Measurements from ENCODE around the gene ATP6V1G1.
A peak's percentile ranks its signal among the peaks of the same experiment; 100 is the strongest.
"Not testable (repeated sequence)": the region's sequence is repeated elsewhere in the genome, so short reads cannot be mapped to it uniquely, and the experiment has no call there.

ATP6V1G1 gene

DNA sequence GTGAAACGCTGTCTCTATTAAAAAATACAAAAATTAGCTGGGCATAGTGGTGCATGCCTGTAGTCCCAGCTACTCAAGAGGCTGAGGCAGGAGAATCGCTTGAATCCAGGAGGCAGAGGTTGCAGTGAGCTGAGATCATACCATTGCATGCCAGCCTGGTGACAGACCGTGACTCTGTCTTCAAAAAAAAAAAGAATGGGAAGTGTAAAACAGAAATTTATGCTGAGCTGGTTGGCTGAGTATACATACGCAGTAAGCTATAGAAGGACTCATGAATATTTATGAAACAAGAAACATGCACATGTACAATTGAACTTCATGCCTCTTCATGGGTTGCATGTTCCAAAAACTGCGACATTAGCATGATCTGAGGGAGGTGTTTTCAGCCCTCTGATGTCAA is 10.8 kb upstream of the ATP6V1G1 start:
- not testable (repeated sequence) for H3K9me3 ChIP-seq (ENCODE audit: control insufficient read depth in 1 of 2, low read length in 2 of 2); H3K36me3 ChIP-seq (ENCODE audit: control insufficient read depth in 1 of 2, insufficient read depth in 2 of 2, low read length in 2 of 2); H3K4me3 ChIP-seq (ENCODE audit: low read depth in 1 of 2, low read length in 2 of 2); H3K27ac ChIP-seq (ENCODE audit: low read depth, low read length); H3K27me3 ChIP-seq (ENCODE audit: control insufficient read depth in 1 of 2, insufficient read depth in 2 of 2, low read length in 2 of 2); H3K9ac ChIP-seq (ENCODE audit: low read depth in 1 of 2, low read length in 2 of 2)
- H3K4me1 ChIP-seq (ENCODE audit: control insufficient read depth in 1 of 2, insufficient read depth in 2 of 2, low read length in 2 of 2) = peaks cover 7 to 10% of the 10 kb centered on the region in 2 donors

DNA sequence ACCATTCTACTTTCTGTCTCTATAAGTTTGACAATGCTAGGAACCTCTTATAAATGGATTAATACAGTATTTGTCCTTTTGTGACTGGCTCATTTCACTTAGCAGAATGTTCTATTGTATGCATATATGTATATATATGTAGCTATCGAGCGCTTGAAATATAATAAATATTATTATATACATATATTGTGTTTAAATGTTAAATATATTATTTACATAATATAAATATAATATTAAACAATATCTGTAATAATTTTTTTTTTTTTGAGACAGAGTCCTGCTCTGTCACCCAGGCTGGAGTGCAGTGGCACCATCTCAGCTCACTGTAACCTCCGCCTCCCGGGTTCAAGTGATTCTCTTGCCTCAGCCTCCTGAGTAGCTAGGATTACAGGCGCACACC is 9.4 kb upstream of the ATP6V1G1 start:
- not testable (repeated sequence) for H3K27ac ChIP-seq (ENCODE audit: low read depth, low read length); H3K9me3 ChIP-seq (ENCODE audit: control insufficient read depth in 1 of 2, low read length in 2 of 2); H3K9ac ChIP-seq (ENCODE audit: low read depth in 1 of 2, low read length in 2 of 2); H3K36me3 ChIP-seq (ENCODE audit: control insufficient read depth in 1 of 2, insufficient read depth in 2 of 2, low read length in 2 of 2); H3K27me3 ChIP-seq (ENCODE audit: control insufficient read depth in 1 of 2, insufficient read depth in 2 of 2, low read length in 2 of 2); H3K4me3 ChIP-seq (ENCODE audit: low read depth in 1 of 2, low read length in 2 of 2)
- peaks cover 7 to 10% of the 10 kb centered on the region in 2 donors for H3K4me1 ChIP-seq (ENCODE audit: control insufficient read depth in 1 of 2, insufficient read depth in 2 of 2, low read length in 2 of 2)

DNA sequence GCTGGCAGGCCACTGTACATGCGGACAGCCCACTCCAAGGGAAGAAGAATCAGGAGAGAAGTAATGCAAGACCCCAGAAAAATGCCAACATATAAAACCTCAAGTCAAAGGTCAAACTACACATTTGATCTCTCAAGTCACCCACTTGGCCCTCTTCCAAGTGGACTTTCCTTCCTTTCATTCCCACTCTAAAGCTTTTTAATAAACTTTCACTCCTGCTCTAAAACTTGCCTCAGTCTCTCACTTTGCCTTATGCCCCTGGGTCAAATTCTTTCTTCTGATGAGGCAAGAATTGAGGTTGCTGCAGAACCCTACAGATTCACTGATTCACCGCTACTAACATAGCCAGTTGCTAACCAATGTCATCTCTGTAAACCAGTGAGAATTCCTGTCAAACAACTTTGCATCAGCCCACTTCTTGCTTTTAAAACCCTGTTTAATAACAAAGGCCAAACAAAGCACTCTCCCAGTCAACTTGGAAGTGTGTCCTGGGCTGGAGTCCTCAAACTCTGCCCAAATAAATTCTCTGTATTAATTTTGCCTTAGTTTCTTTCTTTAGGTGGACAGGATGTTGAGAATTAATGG is 6.9 kb upstream of the ATP6V1G1 start:
- H3K9me3 ChIP-seq (ENCODE audit: control insufficient read depth in 1 of 2, low read length in 2 of 2) = no peaks in the 10 kb centered on the region
- no peak overlapping the region for H3K27ac ChIP-seq (ENCODE audit: low read depth, low read length)
- no peak overlapping the region for H3K9ac ChIP-seq (ENCODE audit: low read depth in 1 of 2, low read length in 2 of 2)
- H3K27me3 ChIP-seq (ENCODE audit: control insufficient read depth in 1 of 2, insufficient read depth in 2 of 2, low read length in 2 of 2) = no peaks in the 10 kb centered on the region
- peaks cover 7 to 10% of the 10 kb centered on the region in 2 donors for H3K4me1 ChIP-seq (ENCODE audit: control insufficient read depth in 1 of 2, insufficient read depth in 2 of 2, low read length in 2 of 2)
- H3K36me3 ChIP-seq (ENCODE audit: control insufficient read depth in 1 of 2, insufficient read depth in 2 of 2, low read length in 2 of 2) = no peaks in the 10 kb centered on the region
- no peak overlapping the region for H3K4me3 ChIP-seq (ENCODE audit: low read depth in 1 of 2, low read length in 2 of 2)

DNA sequence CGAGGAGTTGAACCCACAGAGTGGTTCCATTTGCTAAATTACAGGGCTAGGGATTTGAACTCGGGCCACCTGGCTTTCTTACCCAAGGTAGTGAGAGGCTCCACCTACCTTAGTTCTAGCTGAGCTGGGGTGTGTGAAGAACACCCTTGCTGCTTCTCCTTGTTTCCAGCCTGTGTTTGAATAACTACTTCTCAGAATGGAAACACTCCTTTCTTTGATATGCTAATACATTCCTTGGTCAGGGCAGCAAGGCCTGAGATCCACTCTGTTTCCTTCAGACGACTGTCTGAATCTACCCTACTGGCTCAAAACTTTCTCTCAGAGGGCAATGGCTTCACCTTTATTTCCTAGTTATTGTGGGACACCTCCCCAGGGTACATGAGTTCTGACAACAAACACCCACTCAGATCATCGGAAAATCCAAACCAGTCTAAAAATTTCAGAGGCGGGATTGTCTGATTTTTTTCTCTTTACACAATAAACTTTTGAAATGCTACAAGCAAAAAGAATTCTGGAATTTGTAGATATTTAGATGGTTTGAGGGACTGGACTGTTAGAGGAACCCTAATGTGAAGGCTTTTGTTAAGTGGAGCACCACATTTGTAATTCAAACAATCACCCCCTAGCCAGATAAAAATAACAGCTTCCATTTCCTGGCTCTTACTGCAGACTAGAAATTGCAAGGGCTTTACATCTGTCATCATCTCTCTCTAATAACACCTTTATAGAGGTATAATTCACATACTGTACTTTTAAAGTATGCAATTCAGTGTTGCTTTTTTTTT is 4.0 kb upstream of the ATP6V1G1 start:
- no peak overlapping the region for H3K27ac ChIP-seq (ENCODE audit: low read depth, low read length)
- no peak overlapping the region for H3K4me3 ChIP-seq (ENCODE audit: low read depth in 1 of 2, low read length in 2 of 2)
- H3K4me1 ChIP-seq (ENCODE audit: control insufficient read depth in 1 of 2, insufficient read depth in 2 of 2, low read length in 2 of 2) = peaks cover 7 to 16% of the 10 kb centered on the region in 2 donors
- no peak overlapping the region for H3K9ac ChIP-seq (ENCODE audit: low read depth in 1 of 2, low read length in 2 of 2)
- no peaks in the 10 kb centered on the region for H3K36me3 ChIP-seq (ENCODE audit: control insufficient read depth in 1 of 2, insufficient read depth in 2 of 2, low read length in 2 of 2)
- no peaks in the 10 kb centered on the region for H3K9me3 ChIP-seq (ENCODE audit: control insufficient read depth in 1 of 2, low read length in 2 of 2)
- no peaks in the 10 kb centered on the region for H3K27me3 ChIP-seq (ENCODE audit: control insufficient read depth in 1 of 2, insufficient read depth in 2 of 2, low read length in 2 of 2)

DNA sequence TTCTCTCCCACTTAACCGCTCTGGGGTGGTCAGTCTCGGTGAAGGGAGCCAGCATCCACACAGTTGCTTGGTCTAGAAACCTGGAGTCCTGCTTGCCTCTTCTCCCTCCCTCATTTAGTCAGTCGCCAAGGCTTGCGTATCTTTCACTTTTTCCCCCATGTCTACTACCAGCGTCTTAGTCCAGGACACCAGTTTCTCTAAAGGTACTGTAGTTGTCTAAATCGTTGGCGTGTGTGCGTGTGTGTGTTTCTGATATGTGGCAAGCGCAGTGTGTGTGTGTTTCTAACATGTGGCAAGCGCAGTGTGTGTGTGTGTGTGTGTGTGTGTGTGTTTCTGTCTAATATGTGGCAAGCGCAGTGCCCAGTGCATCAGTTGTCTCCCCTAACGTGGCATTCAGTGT is 641 bp downstream of the ATP6V1G1 start:
- Histone ChIP-seq H3K27ac (ENCODE audit: low read depth, low read length) (no peak overlapping the region), H3K27me3 (ENCODE audit: control insufficient read depth in 1 of 2, insufficient read depth in 2 of 2, low read length in 2 of 2) (no peaks in the 10 kb centered on the region), H3K9me3 (ENCODE audit: control insufficient read depth in 1 of 2, low read length in 2 of 2) (no peaks in the 10 kb centered on the region), H3K4me3 (ENCODE audit: low read depth in 1 of 2, low read length in 2 of 2) (peak overlapping the region; percentile 88 to 100), H3K4me1 (ENCODE audit: control insufficient read depth in 1 of 2, insufficient read depth in 2 of 2, low read length in 2 of 2) (peaks cover 32 to 46% of the 10 kb centered on the region in 2 donors), H3K9ac (ENCODE audit: low read depth in 1 of 2, low read length in 2 of 2) (peak overlapping the region; percentile 97 to 100), H3K36me3 (ENCODE audit: control insufficient read depth in 1 of 2, insufficient read depth in 2 of 2, low read length in 2 of 2) (peaks cover 5 to 7% of the 10 kb centered on the region in 2 donors)

DNA sequence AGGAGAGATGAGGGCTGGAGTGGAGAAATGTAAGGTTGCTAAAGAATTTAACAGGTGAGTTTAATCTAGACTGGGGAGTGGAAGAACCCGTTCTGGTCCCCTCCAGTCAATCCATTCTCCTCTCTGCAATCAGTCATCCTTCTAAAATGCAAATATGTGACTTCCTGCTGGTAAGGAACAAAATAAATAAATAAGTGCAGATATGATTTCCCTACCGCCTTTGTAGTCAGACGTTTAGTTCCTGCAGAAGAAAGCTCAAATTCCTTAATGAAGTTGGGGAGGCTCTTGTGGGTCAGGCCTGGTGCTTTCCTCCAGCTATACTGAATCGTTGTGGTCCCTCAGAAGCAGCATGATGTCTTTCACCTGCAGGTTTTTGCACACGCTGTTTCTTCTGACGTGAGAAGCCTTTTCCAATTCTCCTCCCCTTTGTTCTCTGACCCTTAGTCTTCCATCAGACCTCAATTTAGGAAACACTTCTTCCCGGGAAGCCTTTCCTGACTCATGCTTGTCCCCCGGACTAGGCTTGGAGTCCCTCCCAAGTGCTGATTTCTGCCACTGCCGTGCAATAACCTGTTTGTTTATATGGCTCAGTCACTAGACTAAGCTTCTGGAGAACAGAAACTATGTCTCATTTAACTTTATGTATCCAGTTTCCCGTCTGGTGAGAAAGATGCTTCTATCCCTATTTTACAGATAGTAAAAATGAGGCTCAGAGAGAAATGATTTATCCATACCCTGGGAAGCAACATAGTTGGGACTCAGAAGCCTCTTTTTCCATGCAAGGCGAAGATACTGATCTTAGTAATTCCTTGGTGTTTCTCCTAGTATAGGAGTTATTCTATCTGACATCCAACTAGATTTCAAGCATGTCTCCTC is 1.3 kb downstream of the ATP6V1G1 start:
- Histone ChIP-seq H3K9me3 (ENCODE audit: control insufficient read depth in 1 of 2, low read length in 2 of 2) (no peaks in the 10 kb centered on the region), H3K36me3 (ENCODE audit: control insufficient read depth in 1 of 2, insufficient read depth in 2 of 2, low read length in 2 of 2) (peaks cover 9 to 14% of the 10 kb centered on the region in 2 donors), H3K27me3 (ENCODE audit: control insufficient read depth in 1 of 2, insufficient read depth in 2 of 2, low read length in 2 of 2) (no peaks in the 10 kb centered on the region), H3K9ac (ENCODE audit: low read depth in 1 of 2, low read length in 2 of 2) (peak overlapping the region; percentile 97 to 100), H3K4me1 (ENCODE audit: control insufficient read depth in 1 of 2, insufficient read depth in 2 of 2, low read length in 2 of 2) (peaks cover 32 to 46% of the 10 kb centered on the region in 2 donors), H3K4me3 (ENCODE audit: low read depth in 1 of 2, low read length in 2 of 2) (peak overlapping the region; percentile 88 to 100), H3K27ac (ENCODE audit: low read depth, low read length) (no peak overlapping the region)

DNA sequence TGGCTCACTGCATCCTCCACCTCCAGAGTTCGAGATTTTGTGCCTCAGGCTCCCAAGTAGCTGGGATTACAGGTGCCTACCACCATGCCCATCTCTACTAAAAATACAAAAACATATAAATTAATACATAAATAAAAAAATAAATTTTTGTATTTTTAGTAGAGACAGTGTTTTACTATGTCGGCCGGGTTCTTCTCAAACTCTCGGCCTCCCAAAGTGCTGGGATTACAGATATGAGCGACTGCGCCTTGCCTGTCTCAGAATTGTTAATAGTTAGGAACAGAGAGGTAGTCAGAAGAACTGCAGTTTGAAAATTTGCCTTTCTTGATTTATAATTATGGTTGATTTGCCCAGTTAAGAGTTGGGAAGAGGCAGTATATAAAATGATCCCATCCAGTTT is 2.8 kb downstream of the ATP6V1G1 start:
- Histone ChIP-seq H3K27me3 (ENCODE audit: control insufficient read depth in 1 of 2, insufficient read depth in 2 of 2, low read length in 2 of 2) (no peaks in the 10 kb centered on the region), H3K9me3 (ENCODE audit: control insufficient read depth in 1 of 2, low read length in 2 of 2) (no peaks in the 10 kb centered on the region), H3K4me1 (ENCODE audit: control insufficient read depth in 1 of 2, insufficient read depth in 2 of 2, low read length in 2 of 2) (peaks cover 32 to 46% of the 10 kb centered on the region in 2 donors), H3K9ac (ENCODE audit: low read depth in 1 of 2, low read length in 2 of 2) (no peak overlapping the region), H3K36me3 (ENCODE audit: control insufficient read depth in 1 of 2, insufficient read depth in 2 of 2, low read length in 2 of 2) (peaks cover 12 to 26% of the 10 kb centered on the region in 2 donors), H3K27ac (ENCODE audit: low read depth, low read length) (no peak overlapping the region), H3K4me3 (ENCODE audit: low read depth in 1 of 2, low read length in 2 of 2) (no peak overlapping the region)

DNA sequence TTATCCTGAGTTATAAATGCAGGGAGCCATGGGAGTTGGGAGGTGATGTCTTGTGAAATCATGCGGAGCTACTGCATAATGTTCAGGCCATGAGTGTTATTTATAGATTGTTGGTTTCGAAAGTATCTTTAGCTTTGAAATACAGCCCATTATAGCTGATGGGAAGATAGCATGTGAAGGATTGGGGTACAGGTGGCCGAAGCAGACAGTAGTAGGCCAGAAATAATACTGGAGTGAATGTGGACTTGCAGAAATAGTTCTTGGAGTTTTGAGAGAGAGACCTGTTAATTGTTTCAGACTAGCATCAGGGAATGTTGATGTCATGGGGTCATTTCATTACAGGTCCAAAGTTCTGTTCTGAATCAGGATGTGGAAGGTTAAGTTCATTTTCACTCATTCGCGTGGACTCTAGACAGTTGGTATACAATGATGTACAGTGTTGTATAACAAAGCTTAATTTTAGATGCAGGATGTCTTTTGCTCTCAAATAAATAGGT is 3.8 kb downstream of the ATP6V1G1 start:
- H3K27ac ChIP-seq (ENCODE audit: low read depth, low read length) = peak overlapping the region; percentile 8
- H3K9ac ChIP-seq (ENCODE audit: low read depth in 1 of 2, low read length in 2 of 2) = peak overlapping the region in 1 of 2 donors; percentile 40
- H3K4me1 ChIP-seq (ENCODE audit: control insufficient read depth in 1 of 2, insufficient read depth in 2 of 2, low read length in 2 of 2) = peaks cover 32 to 46% of the 10 kb centered on the region in 2 donors
- peaks cover 12 to 35% of the 10 kb centered on the region in 2 donors for H3K36me3 ChIP-seq (ENCODE audit: control insufficient read depth in 1 of 2, insufficient read depth in 2 of 2, low read length in 2 of 2)
- peak overlapping the region; percentile 11 to 16 for H3K4me3 ChIP-seq (ENCODE audit: low read depth in 1 of 2, low read length in 2 of 2)
- H3K27me3 ChIP-seq (ENCODE audit: control insufficient read depth in 1 of 2, insufficient read depth in 2 of 2, low read length in 2 of 2) = no peaks in the 10 kb centered on the region
- H3K9me3 ChIP-seq (ENCODE audit: control insufficient read depth in 1 of 2, low read length in 2 of 2) = no peaks in the 10 kb centered on the region

DNA sequence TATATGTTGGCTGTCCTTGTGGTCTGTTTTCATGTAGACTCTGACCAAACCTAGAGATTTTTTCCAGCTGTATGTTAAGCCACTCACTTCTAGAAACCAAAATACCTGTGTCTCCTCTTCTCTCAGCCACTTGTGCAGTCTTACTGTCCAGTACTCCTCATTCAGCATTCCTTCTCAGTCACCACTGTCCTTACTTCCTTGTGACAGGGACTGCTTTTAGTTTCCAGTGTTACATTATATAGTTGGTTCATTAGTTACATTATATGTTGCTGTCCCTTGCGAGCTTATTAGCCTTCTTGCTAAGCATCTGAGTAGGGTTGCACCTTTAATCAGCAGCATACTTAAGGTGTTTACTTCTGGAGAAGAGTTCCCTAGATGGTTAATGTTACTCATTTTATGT is 4.3 kb downstream of the ATP6V1G1 start:
- peaks cover 16 to 39% of the 10 kb centered on the region in 2 donors for H3K36me3 ChIP-seq (ENCODE audit: control insufficient read depth in 1 of 2, insufficient read depth in 2 of 2, low read length in 2 of 2)
- no peaks in the 10 kb centered on the region for H3K9me3 ChIP-seq (ENCODE audit: control insufficient read depth in 1 of 2, low read length in 2 of 2)
- peak overlapping the region in 1 of 2 donors; percentile 40 for H3K9ac ChIP-seq (ENCODE audit: low read depth in 1 of 2, low read length in 2 of 2)
- peaks cover 32 to 46% of the 10 kb centered on the region in 2 donors for H3K4me1 ChIP-seq (ENCODE audit: control insufficient read depth in 1 of 2, insufficient read depth in 2 of 2, low read length in 2 of 2)
- no peak overlapping the region for H3K27ac ChIP-seq (ENCODE audit: low read depth, low read length)
- peak overlapping the region; percentile 4 to 16 for H3K4me3 ChIP-seq (ENCODE audit: low read depth in 1 of 2, low read length in 2 of 2)
- H3K27me3 ChIP-seq (ENCODE audit: control insufficient read depth in 1 of 2, insufficient read depth in 2 of 2, low read length in 2 of 2) = no peaks in the 10 kb centered on the region

All from duodenal mucosa (tissue), 2 donors.